Motor neuron (in vitro differentiated cells): Measurements from ENCODE around the gene XCL2. TPM values are rescaled to one million over a fixed set of nuclear protein-coding genes. Genes with fewer than 3 reads are reported as not detected.

Source experiments
- ATAC-seq, 8 experiments: fragments of 200-7000 bp; cut with Tn5 transposase; replicated peaks in 6 of 8; 2 replicates each; pipeline ENCODE4 v1.8.0; 2021; ENCODE audit warnings: mild to moderate bottlenecking in 8 of 8, moderate library complexity in 8 of 8
- H3K27ac ChIP-seq, 2 donors: fragments of 250-450 bp; sonication (Bioruptor Pico); 2 replicates each; pipeline ENCODE4 v1.9.0; 2021; ENCODE audit warnings: antibody characterized with exemption in 2 of 2, mild to moderate bottlenecking in 2 of 2, moderate library complexity in 1 of 2
- H3K4me1 ChIP-seq, 2 donors: fragments of 250-450 bp; sonication (Bioruptor Pico); replicated peaks in 1 of 2; 2 replicates each; pipeline ENCODE4 v1.6.1; 2021; ENCODE audit warnings: antibody characterized with exemption in 2 of 2, mild to moderate bottlenecking in 2 of 2, moderate library complexity in 1 of 2
- H3K4me3 ChIP-seq, 5 donors: fragments of 250-450 bp; sonication (Bioruptor Pico); 2 replicates each; pipeline ENCODE4 v1.9.0; 2021; ENCODE audit warnings: antibody characterized with exemption in 5 of 5, mild to moderate bottlenecking in 5 of 5, moderate library complexity in 4 of 5
- WGBS, 10 experiments: fragments of 450-650 bp; shearing (Covaris generic); methylation state at CpG; one replicate each; pipeline ENCODE4 v1.0.0; 2022; 5-methylcytosine and 5-hydroxymethylcytosine counted together
- in situ Hi-C, 9 experiments: fragments of 400-800 bp; cut with MboI; loops; one replicate each; pipeline ENCODE4 v1.15.0; 2021; ENCODE audit warnings: low sequenced_read_pairs in 9 of 9, low pct_unique_long_range_greater_than_20kb in 2 of 9; ENCODE audit not compliant: unreplicated experiment in 9 of 9
- total RNA-seq, 8 experiments: library from RNA; unstranded; fragments of 300-600 nt; gene quantifications; 2 replicates each; pipeline versions ENCODE4 v1.2.3 to v1.2.4, GENCODE V29; 2022

Gene XCL2
- total RNA-seq, 8 experiments from 2014 or later, result not detected

GRCh38 chr1:168507231-168507630 is 36.6 kb downstream of the XCL2 start:
- in situ Hi-C loops, result no loop called here
- 0 to 89% (median 63%) methylated on average over 2 to 3 of the region's 3 CpGs; no CpG with 5 or more reads in 2 of the 10 experiments for WGBS, 10 experiments
- Histone ChIP-seq H3K4me1 (no peaks in the 10 kb centered on the region), H3K27ac (no peak overlapping the region), H3K4me3 (no peak overlapping the region)
- no peak for ATAC-seq

- Histone ChIP-seq H3K4me3 (no peak overlapping the region), H3K27ac (no peak overlapping the region), H3K4me1 (no peaks in the 10 kb centered on the region)
- WGBS, 10 experiments, result 3 to 89% (median 85%) methylated on average over 1 to 6 of the region's 6 CpGs; no CpG with 5 or more reads in 1 of the 10 experiments
- no peak for ATAC-seq
- in situ Hi-C loops, result no loop called here
These were observed 37.5 kb downstream of the XCL2 start for GRCh38 chr1:168506204-168506819.

GRCh38 chr1:168505006-168505405 is 38.8 kb downstream of the XCL2 start:
- WGBS, 10 experiments, result 57 to 100% (median 92%) methylated on average over 1 of the region's 1 CpG; no CpG with 5 or more reads in 4 of the 10 experiments
- H3K4me3 ChIP-seq, result no peak overlapping the region
- ATAC-seq, result no peak
- no peak overlapping the region for H3K27ac ChIP-seq
- H3K4me1 ChIP-seq, result no peaks in the 10 kb centered on the region
- in situ Hi-C loops, result no loop called here

- H3K4me1 ChIP-seq, result no peaks in the 10 kb centered on the region
- H3K4me3 ChIP-seq, result no peak overlapping the region
- H3K27ac ChIP-seq, result no peak overlapping the region
- no peak for ATAC-seq
- WGBS, 10 experiments, result 20 to 88% (median 78%) methylated on average over 1 to 4 of the region's 4 CpGs; no CpG with 5 or more reads in 1 of the 10 experiments
- in situ Hi-C loops, result no loop called here
These were observed 39.5 kb downstream of the XCL2 start for GRCh38 chr1:168504064-168504837.

GRCh38 chr1:168499688-168500049 is 44.1 kb downstream of the XCL2 start:
- peaks cover 0 to 4% of the 10 kb centered on the region in 2 donors for H3K4me1 ChIP-seq
- no peak for ATAC-seq
- no peak overlapping the region for H3K27ac ChIP-seq

GRCh38 chr1:168498956-168499687 is 44.7 kb downstream of the XCL2 start:
- ATAC-seq, result no peak
- Histone ChIP-seq H3K4me1 (peaks cover 0 to 4% of the 10 kb centered on the region in 2 donors), H3K27ac (no peak overlapping the region), H3K4me3 (no peak overlapping the region)
- 65 to 100% (median 77%) methylated on average over 2 to 4 of the region's 4 CpGs for WGBS, 10 experiments
- in situ Hi-C loops, result no loop called here

More at GRCh38 chr1:168499688-168500049, 44.1 kb downstream of the XCL2 start:
- in situ Hi-C loops, result no loop called here
- 37 to 100% (median 92%) methylated on average over 1 to 2 of the region's 2 CpGs for WGBS, 10 experiments
- no peak overlapping the region for H3K4me3 ChIP-seq

GRCh38 chr1:168498159-168498631 is 45.6 kb downstream of the XCL2 start:
- peaks cover 0 to 4% of the 10 kb centered on the region in 2 donors for H3K4me1 ChIP-seq
- in situ Hi-C loops, result no loop called here
- no peak overlapping the region for H3K4me3 ChIP-seq
- ATAC-seq, result peak; percentile 49 to 95 (median 88)
- WGBS, 10 experiments, result 0 to 25% (median 12%) methylated on average over 1 to 2 of the region's 2 CpGs; no CpG with 5 or more reads in 1 of the 10 experiments
- no peak overlapping the region for H3K27ac ChIP-seq

GRCh38 chr1:168497376-168497950 is 46.3 kb downstream of the XCL2 start:
- H3K4me3 ChIP-seq, result no peak overlapping the region
- peaks cover 0 to 4% of the 10 kb centered on the region in 2 donors for H3K4me1 ChIP-seq
- 50 to 100% (median 84%) methylated on average over 1 to 3 of the region's 3 CpGs; no CpG with 5 or more reads in 1 of the 10 experiments for WGBS, 10 experiments
- in situ Hi-C loops, result no loop called here
- H3K27ac ChIP-seq, result no peak overlapping the region
- no peak for ATAC-seq

- ATAC-seq, result peak in 1 of 8 experiments; percentile 21
- no peak overlapping the region for H3K27ac ChIP-seq
- no peaks in the 10 kb centered on the region for H3K4me1 ChIP-seq
- 0 to 80% (median 33%) methylated on average over 1 of the region's 1 CpG; no CpG with 5 or more reads in 4 of the 10 experiments for WGBS, 10 experiments
- no peak overlapping the region for H3K4me3 ChIP-seq
- in situ Hi-C loops, result no loop called here
These were observed 52.2 kb downstream of the XCL2 start for GRCh38 chr1:168491527-168492164.

Other genes with a start within 250 kb of the XCL2 start
- under 1 TPM in 4 of 8 experiments, not detected in 4; 0.19 to 0.38 (median 0.24) TPM for gene XCL1, start 32.6 kb upstream of the XCL2 start, total RNA-seq
- 10 to 100 TPM in 3 of 8 experiments, under 1 TPM in 3, not detected in 2; 0.17 to 30.0 (median 6.2) TPM for gene DPT, start 185.2 kb upstream of the XCL2 start, total RNA-seq